Islet precursor cell (in vitro differentiated cells): ENCODE data around the gene HMCN1.
"Not testable (repeated sequence)": the region's sequence is repeated elsewhere in the genome, so short reads cannot be mapped to it uniquely, and the experiment has no call there.

Source experiments
- DNase-seq: peaks from one replicate; pipeline ENCODE4 v3.0.0-alpha.2; 2018

Gene HMCN1

DNA sequence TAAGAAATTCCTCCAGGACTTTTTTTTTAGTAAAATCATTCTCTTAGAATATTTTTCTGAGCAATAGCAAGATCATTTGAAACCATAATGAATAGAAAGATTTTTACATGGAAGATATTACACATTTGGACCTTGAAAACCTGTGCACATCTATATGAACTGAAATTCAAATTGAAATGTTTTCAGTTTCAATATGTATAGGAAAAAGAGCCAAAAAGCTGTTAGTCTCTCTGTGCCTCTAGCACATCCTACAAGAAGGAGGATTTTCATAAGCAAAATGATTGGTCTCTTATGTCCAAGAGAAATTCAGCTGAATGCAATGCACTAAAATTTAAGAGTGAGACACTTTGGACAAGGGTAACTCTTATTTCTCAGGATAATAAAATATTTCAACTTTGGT is 8.2 kb downstream of the HMCN1 start:
- no peak for DNase-seq

DNA sequence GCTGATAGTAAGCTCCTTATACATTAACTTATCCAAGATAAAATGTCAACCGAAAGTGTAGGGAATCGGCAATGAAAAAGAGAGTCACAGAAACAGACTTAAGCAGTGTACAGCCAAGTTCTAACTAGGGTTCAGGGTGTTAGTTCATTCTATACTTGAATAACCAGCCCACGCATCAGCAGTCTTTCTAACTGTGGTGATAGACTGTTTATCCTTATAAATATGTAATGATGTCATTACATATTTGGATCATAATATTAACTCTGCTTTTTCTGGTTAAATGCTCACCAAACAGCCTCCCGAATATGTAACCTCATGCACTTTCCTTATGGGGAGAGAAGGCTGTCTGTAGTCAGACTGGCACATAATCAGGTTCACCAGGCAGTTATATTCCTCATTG is 11.0 kb downstream of the HMCN1 start:
- DNase-seq: no peak

DNA sequence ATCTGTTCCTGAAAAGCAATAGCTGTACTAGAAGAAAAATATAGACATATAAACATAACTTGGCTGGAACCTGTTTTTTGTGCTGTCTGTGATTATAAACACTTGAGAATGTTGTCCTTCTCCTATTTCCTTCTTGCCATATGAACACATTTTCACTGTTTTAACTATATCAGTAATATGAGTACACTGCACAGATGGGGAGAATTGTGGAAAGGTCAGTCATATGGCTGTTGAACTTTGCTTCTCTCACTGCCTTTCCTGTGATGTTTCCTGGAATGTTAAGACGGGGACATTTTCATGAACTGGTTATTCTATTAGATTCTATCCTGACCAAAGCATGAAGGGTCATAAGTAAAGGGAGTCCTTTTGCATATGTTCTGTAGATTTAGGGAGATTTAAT is 24.9 kb downstream of the HMCN1 start:
- no peak for DNase-seq

GRCh38 chr1:185761841-185762240 is 27.6 kb downstream of the HMCN1 start:
- DNase-seq: no peak

- DNase-seq: no peak
Measured at GRCh38 chr1:185767508-185768120, 33.4 kb downstream of the HMCN1 start.

DNA sequence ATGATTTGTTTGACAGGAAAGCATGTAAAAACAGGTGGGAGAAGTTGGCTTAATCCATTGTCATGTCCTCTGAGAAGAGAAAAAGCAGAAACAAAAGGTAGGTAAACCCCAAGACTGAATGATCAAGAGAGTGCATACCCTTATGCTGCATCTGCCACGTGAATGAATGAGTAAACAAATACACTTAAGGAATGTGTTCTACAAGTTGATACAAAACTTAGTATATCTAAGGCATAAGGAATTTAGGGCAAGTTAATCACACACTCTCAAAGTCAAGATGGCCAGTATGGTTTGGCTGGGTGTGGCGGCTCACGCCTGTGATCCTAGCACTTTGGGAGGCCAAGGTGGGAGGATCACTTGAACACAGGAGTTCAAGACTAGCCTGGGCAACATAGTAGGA is 34.2 kb downstream of the HMCN1 start:
- DNase-seq: no peak

DNA sequence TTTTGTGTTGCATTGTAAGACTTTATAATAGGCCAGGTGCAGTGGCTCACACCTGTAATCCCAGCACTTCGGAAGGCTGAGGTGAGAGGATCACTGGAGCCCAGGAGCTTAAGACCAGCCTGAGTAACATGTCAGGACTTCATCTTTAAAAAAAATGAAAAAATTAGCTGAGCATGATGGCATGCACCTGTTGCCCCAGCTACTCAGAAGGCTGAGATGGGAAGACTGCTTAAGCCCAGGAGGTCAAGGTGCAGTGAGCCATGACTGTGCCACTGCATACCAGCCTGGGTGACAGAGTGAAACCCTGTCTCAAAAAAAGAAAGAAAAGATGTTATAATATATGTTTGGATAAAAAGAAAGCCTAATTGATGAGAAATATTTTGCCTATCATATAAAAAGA is 34.9 kb downstream of the HMCN1 start:
- DNase-seq: no peak

GRCh38 chr1:185774394-185774793 is 40.2 kb downstream of the HMCN1 start:
- no peak for DNase-seq

- no peak for DNase-seq
Measured at GRCh38 chr1:185775501-185775900, 41.3 kb downstream of the HMCN1 start.

DNA sequence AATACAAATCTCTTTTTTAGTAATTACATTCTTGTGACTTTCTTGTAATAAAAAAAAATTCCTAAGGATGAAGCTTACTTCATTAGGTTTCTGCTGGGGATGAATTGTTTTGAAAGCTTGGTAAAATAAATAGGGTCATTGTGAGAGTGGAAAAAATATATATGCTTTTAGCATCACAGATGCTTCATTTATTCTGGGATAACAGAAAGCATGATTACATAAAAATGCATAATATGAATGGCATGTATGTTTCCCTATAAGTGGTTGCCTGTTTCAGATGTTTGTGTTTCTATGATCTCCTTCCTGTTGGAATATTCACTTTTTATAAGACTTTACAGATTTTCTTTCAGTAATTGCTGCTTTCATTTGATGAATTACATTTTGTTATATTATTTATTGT is 42.3 kb downstream of the HMCN1 start:
- no peak for DNase-seq

GRCh38 chr1:185783860-185784259 is 49.7 kb downstream of the HMCN1 start:
- not testable (repeated sequence) for DNase-seq

- DNase-seq: no peak
Measured at GRCh38 chr1:185785586-185785985, 51.4 kb downstream of the HMCN1 start.

GRCh38 chr1:185786524-185786923 is 52.3 kb downstream of the HMCN1 start:
- DNase-seq: no peak

GRCh38 chr1:185787238-185787637 is 53.0 kb downstream of the HMCN1 start:
- no peak for DNase-seq

DNA sequence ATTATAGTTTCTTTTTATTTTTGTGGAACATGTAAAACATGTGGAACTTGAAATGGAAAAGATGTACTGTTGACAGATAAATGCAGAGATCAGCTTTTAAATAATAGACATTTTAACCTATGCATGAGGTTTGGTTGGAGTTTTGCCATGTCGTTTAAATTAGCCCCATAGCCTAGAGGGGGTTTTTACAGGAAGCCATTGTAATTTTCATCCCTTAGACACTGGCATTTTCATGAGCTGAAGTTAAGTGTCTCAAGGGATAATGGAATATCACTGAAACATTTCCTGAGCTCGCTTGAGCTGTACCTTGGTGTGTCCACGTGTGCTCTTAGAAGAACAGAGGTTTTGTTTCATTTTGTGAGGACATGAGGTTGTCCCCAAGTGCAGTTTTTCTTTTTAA is 54.2 kb downstream of the HMCN1 start:
- DNase-seq: no peak

DNA sequence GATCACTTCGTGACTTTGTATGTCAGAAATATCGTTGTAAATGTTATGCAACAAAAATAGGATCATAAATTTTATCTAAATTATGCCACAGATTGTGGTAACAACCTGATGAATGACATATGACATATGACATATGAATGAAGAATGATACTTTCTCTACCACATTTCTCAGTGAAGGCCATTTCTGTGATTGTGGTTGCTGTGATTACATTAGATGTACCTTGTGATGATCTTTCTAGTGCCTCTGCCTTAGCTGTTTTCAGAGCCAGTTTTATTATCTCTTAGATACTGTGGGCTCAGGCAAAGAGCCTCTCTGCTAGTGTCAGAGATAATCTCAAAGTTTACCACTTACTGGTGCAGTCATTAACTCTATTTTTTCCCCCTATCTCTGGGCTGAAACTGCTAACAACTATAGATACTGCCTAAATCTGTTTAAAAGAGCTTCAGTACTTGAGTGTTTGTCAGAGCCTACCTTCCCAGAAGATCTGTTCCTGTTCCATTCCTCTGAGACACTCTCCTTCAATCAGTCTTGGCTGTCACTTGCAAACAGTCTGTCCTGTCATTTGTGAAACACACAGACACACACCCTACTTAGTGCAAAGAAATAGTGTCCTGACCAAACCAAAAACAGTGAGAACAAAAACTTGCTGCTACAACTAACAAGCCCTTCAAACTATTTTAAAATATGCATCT is 55.5 kb downstream of the HMCN1 start:
- no peak for DNase-seq

DNA sequence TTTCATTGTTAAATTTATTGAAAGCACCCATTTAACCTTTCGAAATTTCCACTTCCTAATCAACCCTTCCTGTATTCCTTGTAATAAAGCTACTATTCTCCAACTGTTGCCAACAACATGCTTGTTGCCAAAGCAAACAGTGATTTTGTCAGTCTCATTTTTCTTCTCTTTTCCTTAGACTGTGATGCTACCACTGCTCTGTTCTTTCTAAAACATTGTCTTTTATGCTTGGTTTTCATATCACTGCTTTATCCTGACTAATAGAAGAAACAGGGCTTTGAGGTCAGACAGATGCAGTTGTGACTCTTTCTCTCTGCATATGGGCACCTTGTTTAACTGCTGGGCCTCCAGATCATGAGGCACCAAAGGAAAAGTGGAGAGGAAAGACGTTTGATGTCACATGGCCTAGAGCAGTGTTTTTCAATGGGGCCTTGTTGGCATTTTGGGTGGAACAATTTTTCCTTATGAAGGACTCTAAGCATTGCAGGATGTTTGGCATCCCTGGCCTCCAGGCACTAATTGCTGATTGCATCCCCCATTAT is 56.1 kb downstream of the HMCN1 start:
- no peak for DNase-seq

GRCh38 chr1:185792040-185792439 is 57.8 kb downstream of the HMCN1 start:
- no peak for DNase-seq

DNA sequence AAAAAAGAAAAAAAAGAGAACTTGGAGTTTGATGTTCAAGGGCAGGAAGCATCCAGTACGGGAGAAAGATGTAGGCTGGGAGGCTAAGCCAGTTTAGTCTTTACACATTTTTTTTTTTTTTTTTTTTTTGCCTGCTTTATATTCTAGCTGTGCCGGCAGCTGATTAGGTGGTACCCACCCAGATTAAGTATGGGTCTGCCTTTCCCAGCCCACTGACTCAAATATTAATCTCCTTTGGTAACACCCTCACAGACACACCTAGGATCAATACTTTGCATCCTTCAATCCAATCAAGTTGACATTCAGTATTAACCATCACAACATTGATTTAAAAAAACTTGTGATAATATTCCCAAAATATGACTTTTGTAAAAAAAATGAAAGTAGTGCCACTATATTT is 60.3 kb downstream of the HMCN1 start:
- not testable (repeated sequence) for DNase-seq

- no peak for DNase-seq
Measured at GRCh38 chr1:185795181-185795580, 61.0 kb downstream of the HMCN1 start.

DNA sequence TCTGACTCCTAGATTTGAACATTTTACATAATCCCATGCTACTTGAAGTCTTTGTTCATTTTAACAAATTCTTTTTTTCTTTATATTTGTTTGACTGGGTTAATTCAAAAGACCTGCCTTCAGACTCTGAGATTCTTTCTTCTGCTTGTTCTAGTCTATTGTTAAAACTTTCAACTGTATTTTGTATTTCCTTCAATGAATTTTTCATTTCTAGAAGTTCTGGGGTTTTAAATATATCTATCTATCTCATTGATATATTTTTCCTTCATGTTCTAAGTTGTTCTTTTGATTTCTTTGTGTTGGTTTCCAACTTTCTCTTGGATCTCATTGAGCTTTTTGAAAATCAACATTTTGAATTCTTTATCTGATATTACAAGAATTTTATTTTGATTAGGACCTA is 64.3 kb downstream of the HMCN1 start:
- DNase-seq: no peak

DNA sequence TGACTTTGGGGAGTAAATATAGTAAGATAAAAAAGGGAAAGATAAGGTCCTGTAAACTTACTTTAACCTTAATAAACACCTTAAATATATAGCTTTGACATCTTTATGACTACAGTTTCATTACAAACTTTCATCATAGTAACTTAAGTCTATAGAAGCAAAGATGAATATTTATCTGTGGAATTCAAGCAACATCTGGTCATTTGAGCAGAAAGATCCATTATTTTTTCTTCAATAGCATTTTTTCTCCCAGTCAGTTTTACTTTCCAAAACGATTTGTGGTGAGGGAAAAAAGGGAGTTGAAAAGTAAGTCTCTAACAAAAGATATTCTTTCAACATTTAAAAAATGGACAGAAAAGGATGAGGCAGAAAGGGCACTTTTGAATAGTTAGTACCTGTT is 69.0 kb downstream of the HMCN1 start:
- no peak for DNase-seq

DNA sequence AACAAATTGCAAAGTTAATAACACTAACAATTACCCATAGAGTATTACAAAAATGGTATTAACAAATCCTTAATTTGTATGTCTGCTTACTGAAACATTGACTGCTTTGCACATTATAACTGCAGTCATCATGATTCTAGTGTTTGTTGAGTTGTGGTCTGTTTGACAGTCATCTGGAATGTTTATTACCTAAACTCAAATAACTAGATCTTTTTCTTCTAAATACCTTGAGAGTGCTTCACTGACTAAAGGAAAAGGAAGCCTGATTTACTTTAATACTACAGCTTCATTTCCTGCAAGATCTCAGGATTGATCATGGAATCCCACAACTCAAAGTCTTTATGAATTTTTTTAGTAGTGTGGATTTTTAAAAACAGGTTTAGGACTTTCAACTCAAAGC is 70.0 kb downstream of the HMCN1 start:
- DNase-seq: no peak

DNA sequence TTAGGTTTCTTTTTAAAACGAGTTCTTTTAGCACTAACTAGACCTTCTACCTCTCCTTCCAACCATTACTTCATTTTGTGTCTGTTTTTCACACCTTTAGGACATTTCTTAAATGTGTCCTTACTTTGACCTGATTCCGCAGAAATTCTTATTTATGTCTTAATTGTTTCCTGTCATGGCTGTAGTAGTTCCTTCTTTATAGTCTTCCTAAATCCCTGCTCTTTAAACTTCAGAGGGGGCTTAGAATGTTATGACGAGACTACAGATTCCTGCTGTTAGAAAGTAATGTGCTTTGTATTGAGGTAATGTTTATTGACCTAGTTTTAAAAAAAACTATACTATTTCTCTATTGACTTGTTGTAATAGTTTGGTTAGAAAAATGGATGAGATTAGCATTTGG is 70.4 kb downstream of the HMCN1 start:
- no peak for DNase-seq

DNA sequence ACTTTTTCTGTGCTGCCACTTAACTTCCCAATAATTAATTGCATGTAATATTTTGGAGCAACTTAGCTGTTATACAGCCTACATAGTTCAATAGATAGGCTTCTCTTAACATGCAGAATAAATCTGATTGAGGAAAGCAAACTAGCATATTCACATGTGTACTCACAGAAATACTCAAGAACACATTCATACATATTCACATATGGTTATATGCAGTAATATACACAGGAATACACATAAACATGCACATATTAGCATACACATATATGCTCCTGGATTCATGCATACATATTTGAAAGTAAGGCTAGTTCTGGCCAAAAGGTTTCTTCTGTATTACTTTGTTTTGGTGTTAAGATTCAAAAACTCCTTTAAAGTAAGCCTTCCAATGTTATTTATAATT is 73.1 kb downstream of the HMCN1 start:
- no peak for DNase-seq
